CD4-positive, alpha-beta T cell treated with Interleukin-4 for 1 hour (primary cell): ENCODE results near the gene PSTPIP1.

Source experiments
- DNase-seq, 2 donors: peaks; one replicate each; pipeline ENCODE4 v3.0.0-alpha.2; 2020 to 2022

Gene PSTPIP1

GRCh38 chr15:76979331-76979925 is 15.5 kb upstream of the PSTPIP1 start:
- no peak for DNase-seq

GRCh38 chr15:76979996-76980520 is 14.9 kb upstream of the PSTPIP1 start:
- DNase-seq: no peak

GRCh38 chr15:76982356-76982755 is 12.6 kb upstream of the PSTPIP1 start:
- DNase-seq: no peak

- DNase-seq: no peak
Observed at GRCh38 chr15:76982756-76983155, 12.2 kb upstream of the PSTPIP1 start.

GRCh38 chr15:76983590-76984375 is 11.1 kb upstream of the PSTPIP1 start:
- DNase-seq: no peak

GRCh38 chr15:76986743-76987142 is 8.2 kb upstream of the PSTPIP1 start:
- no peak for DNase-seq

- DNase-seq: no peak
Observed at GRCh38 chr15:76987276-76987675, 7.7 kb upstream of the PSTPIP1 start.

- DNase-seq: peak in 1 of 2 donors; percentile 30
Observed at GRCh38 chr15:76987896-76988860, 6.7 kb upstream of the PSTPIP1 start.

- no peak for DNase-seq
Observed at GRCh38 chr15:76988867-76989780, 5.8 kb upstream of the PSTPIP1 start.

- no peak for DNase-seq
Observed at GRCh38 chr15:76991048-76991447, 3.9 kb upstream of the PSTPIP1 start.

GRCh38 chr15:76991741-76992645 is 2.9 kb upstream of the PSTPIP1 start:
- peak in 1 of 2 donors; percentile 49 for DNase-seq

GRCh38 chr15:76993114-76993725 is 1.7 kb upstream of the PSTPIP1 start:
- no peak for DNase-seq

- DNase-seq: peak; percentile 54 to 58
Observed at GRCh38 chr15:76994001-76994400, 925 bp upstream of the PSTPIP1 start.

- no peak for DNase-seq
Observed at GRCh38 chr15:76994496-76994895, 430 bp upstream of the PSTPIP1 start.

GRCh38 chr15:76996076-76996525 is 1.2 kb downstream of the PSTPIP1 start:
- DNase-seq: no peak

GRCh38 chr15:76996526-76997401 is 1.8 kb downstream of the PSTPIP1 start:
- no peak for DNase-seq

GRCh38 chr15:76998663-76999285 is 3.8 kb downstream of the PSTPIP1 start:
- DNase-seq: no peak

- no peak for DNase-seq
Observed at GRCh38 chr15:76999996-77000395, 5.1 kb downstream of the PSTPIP1 start.

GRCh38 chr15:77001351-77001750 is 6.4 kb downstream of the PSTPIP1 start:
- no peak for DNase-seq
